GM12874 (cell line): ENCODE data around the gene PDCD1.

Experiments used
- TF ChIP-seq, protein P1 (sequence below): IDR thresholded peaks from 2 replicates; pipeline ENCODE4 v1.5.1; 2011; ENCODE audit warnings: low read depth, mild to moderate bottlenecking, control low read depth, low read length, moderate library complexity; ENCODE audit not compliant: insufficient read depth

The PDCD1 gene

DNA sequence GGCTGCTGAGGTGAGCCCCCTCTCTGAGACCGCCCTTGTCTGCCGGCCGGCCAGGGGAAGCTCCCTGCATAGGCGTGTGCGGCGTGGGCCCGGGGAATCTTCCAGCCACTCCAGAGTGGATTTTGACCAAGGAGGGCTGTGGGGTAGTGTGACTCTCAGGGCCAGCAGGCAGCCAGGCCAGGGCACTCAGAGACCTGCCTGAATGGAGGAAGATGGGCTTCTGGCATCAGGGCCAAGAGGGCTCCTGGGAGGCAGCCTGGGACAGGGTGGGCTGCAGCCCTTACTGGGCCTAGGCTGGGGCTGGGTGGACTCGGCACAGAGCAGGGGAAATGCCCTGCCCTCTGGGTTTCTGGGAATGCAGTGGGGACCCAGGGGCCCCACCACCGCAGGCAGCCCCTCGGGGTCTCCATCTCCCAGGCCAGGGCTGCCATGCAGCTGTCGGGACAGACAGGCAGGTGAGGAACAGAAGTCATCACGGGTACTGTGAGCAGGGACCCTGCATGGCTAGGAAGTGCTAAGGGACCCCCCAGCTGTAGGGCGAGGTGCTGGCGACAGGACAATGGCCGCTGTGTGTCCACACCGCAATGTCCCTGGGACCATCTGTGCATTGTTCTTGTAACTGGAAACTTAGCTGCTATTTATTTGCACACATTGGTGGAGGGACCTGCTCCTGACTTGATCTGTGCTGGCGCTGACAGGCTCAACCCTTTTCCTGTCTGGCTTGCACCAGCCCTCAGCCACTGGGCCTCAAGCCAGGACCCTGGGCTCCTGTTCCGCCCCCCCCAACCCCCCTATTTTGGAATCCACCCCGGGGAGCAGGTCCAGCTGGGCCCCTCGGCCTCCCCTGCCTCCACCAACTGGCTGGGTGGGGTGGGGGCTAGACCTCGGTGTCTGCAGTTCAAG lies 4.1 kb downstream of the PDCD1 start:
- TF ChIP-seq, protein P1, sequence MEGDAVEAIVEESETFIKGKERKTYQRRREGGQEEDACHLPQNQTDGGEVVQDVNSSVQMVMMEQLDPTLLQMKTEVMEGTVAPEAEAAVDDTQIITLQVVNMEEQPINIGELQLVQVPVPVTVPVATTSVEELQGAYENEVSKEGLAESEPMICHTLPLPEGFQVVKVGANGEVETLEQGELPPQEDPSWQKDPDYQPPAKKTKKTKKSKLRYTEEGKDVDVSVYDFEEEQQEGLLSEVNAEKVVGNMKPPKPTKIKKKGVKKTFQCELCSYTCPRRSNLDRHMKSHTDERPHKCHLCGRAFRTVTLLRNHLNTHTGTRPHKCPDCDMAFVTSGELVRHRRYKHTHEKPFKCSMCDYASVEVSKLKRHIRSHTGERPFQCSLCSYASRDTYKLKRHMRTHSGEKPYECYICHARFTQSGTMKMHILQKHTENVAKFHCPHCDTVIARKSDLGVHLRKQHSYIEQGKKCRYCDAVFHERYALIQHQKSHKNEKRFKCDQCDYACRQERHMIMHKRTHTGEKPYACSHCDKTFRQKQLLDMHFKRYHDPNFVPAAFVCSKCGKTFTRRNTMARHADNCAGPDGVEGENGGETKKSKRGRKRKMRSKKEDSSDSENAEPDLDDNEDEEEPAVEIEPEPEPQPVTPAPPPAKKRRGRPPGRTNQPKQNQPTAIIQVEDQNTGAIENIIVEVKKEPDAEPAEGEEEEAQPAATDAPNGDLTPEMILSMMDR: no peak

DNA sequence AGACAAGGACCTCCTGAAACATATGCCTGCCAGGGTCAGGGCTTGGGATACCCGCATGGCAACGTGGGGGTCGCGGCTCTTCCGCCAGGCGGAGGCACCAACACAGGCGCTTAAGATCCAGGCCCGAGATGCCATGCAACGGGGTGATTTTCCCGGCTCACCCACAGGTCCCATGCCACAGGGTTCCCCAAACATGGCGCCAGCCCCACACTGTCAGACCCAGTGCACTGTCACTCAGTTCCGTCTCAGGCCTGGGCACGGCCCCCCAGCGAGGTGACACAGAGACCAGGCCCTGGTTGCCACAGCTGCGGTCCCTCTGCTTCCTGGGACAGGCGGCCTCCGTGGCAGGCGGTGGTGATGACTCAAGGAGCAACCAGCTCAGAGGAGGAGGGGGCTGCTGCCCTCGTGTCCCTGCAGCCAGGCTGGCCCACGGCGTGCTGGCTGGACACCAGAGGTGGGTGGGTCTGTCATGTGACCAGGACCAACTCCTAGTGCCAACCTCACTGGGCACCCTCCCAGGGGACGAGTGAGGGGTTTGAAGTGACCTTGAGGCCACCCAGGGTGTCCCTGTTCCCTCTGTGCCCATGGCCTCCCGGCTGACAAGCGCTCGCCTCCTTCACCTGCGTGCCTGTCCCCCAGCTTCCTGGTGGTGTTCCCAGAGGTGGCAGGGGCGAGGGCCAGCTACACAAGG lies 4.9 kb downstream of the PDCD1 start:
- TF ChIP-seq, protein P1: no peak

DNA sequence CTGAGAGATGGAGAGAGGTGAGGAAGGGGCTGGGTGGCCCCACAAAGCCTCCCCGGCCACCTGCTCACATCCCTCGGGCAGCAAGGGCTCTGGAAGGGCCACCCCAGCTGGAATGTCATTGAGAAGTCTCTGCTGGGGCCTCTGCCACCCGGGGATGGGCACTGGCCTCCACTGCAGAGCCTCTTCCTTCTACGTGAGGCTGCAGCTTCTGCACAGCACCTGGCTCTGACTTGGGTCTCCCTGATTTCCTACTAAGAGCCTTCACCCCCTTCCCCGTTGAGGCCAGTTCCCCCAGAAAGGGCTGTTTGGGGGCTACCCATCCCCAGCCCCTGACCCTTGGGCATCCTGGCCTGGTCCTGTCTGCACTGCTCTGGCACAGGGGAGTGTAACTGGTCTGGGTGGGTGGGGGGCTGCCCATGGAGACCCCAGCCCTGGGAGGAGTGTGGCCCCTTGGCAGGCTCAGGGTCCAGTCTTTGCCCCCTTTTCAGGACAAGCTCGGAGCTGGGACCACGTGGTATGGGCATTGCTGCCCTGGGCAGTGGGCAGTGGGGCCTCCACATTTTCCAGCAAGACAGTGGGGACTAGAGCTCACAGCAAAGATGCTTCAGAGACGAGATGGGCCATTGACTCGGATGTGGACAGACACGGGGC lies 5.6 kb downstream of the PDCD1 start:
- TF ChIP-seq, protein P1: no peak

DNA sequence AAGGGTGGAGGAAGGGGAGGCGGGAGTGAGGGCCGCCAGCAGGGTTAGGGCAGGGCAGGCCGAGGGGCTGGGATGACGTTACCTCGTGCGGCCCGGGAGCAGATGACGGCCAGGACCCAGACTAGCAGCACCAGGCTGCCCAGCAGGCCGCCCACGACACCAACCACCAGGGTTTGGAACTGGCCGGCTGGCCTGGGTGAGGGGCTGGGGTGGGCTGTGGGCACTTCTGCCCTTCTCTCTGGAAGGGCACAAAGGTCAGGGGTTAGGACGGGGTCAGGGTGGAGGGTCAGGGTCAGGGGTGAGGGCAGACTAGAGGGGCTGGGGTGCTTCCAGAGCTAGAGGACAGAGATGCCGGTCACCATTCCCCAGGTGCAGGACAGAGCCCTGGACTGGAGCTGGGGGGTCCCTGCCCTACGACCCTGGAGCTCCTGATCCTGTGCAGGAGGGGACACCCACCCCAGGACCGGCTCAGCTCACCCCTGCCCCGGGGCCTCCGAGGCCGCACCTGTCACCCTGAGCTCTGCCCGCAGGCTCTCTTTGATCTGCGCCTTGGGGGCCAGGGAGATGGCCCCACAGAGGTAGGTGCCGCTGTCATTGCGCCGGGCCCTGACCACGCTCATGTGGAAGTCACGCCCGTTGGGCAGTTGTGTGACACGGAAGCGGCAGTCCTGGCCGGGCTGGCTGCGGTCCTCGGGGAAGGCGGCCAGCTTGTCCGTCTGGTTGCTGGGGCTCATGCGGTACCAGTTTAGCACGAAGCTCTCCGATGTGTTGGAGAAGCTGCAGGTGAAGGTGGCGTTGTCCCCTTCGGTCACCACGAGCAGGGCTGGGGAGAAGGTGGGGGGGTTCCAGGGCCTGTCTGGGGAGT lies 6.3 kb downstream of the PDCD1 start:
- TF ChIP-seq, protein P1: no peak

DNA sequence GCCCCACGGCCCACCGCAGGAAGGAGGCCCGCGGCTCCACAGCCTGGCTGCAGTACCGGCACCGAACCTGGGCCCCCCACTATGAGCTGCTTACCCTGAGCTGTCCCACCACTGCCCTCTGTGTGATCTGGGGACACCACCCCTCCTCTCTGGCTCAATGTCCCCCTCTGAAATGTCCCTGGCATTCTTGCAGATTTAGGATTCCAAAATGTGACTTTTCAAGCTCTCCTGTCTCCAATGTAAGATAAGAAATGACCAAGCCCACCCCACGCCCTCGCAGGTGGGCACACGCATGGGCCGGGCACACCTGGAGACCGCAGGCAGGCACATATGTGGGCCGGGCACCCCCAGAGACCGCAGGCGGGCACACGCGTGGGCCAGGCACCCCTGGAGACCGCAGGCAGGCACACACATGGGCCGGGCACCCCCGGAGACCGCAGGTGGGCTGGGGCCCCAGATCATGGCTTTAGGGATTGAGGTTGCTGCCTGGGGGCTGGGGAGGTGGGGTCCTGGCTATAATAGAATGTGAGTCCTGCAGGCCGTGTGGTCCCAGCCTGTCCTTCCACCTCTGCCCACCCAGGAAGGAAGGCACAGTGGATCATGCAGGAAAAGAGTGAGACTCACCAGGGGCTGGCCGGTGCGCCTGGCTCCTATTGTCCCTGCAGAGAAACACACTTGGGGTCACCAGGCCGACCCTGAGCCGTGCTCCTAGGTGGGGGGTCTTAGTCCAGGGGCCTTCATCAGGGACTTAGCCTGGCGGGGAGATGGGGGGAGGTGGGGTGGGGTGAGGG lies 7.2 kb downstream of the PDCD1 start:
- TF ChIP-seq, protein P1: no peak

GRCh38 chr2:241850544-241851324 lies 8.0 kb downstream of the PDCD1 start:
- TF ChIP-seq, protein P1: no peak
